Central memory CD4-positive, alpha-beta T cell (primary cell): ENCODE results near the gene NPFF.

ENCODE experiments used
- DNase-seq: peaks from one replicate; pipeline ENCODE4 v3.0.0; 2022

The NPFF gene

GRCh38 chr12:53472056-53472582 lies 35.2 kb downstream of the NPFF start:
- no peak for DNase-seq

- DNase-seq, result no peak
Observed at GRCh38 chr12:53468282-53468681, 39.0 kb downstream of the NPFF start.

GRCh38 chr12:53467880-53468279 lies 39.4 kb downstream of the NPFF start:
- no peak for DNase-seq

- DNase-seq, result no peak
Observed at GRCh38 chr12:53467082-53467481, 40.2 kb downstream of the NPFF start.

- no peak for DNase-seq
Observed at GRCh38 chr12:53466640-53467039, 40.6 kb downstream of the NPFF start.

GRCh38 chr12:53465679-53466078 lies 41.6 kb downstream of the NPFF start:
- DNase-seq, result no peak

- no peak for DNase-seq
Observed at GRCh38 chr12:53464685-53465418, 42.4 kb downstream of the NPFF start.

- no peak for DNase-seq
Observed at GRCh38 chr12:53463802-53464560, 43.3 kb downstream of the NPFF start.

GRCh38 chr12:53462935-53463334 lies 44.3 kb downstream of the NPFF start:
- no peak for DNase-seq

GRCh38 chr12:53461591-53461990 lies 45.7 kb downstream of the NPFF start:
- DNase-seq, result no peak

GRCh38 chr12:53461059-53461458 lies 46.2 kb downstream of the NPFF start:
- DNase-seq, result no peak

- DNase-seq, result no peak
Observed at GRCh38 chr12:53459097-53459496, 48.2 kb downstream of the NPFF start.
